ENCODE data around the gene MORN4.

MORN4 gene

GRCh38 chr10:97666992-97667391, 33.7 kb upstream of the MORN4 start:
- no peak overlapping the region for H3K27ac ChIP-seq (ENCODE audit: extremely low read depth, low read depth, low read length)
- H3K4me1 ChIP-seq (ENCODE audit: control insufficient read depth, insufficient read depth, low read length) = no peaks in the 10 kb centered on the region
- ChIA-PET CTCF (interaction anchor here (1.8 to 5.0 kb wide), 2 partner anchors 9 to 42 kb away, joined by 10 to 31 read pairs; no protein-coding TSS in a partner anchor), POLR2A (no interaction called here)
- peaks cover 46 to 78% of the 10 kb centered on the region in 2 experiments for H3K36me3 ChIP-seq (ENCODE audit: control insufficient read depth in 2 of 2, insufficient read depth in 1 of 2, low read length in 2 of 2)
- no peaks in the 10 kb centered on the region for H3K9me3 ChIP-seq (ENCODE audit: control insufficient read depth, insufficient read depth, low read depth, low read length)
- no peak overlapping the region for H3K4me3 ChIP-seq (ENCODE audit: low read depth, low read length)
- TF ChIP-seq HOXD13 (CRISPR knock-in tag; IDR thresholded peaks at IDR 0.05; ENCODE audit: borderline replicate concordance) = no peak
- TF ChIP-seq ZNF549 (tag by site-specific recombination; IDR thresholded peaks at IDR 0.05) = no peak
- TF ChIP-seq ZNF501 (tag by site-specific recombination; IDR thresholded peaks at IDR 0.05) = no peak
- TF ChIP-seq ZNF791 (tag by site-specific recombination; IDR thresholded peaks at IDR 0.05) = no peak
- TF ChIP-seq ZNF214 (tag by site-specific recombination; IDR thresholded peaks at IDR 0.05; ENCODE audit: borderline replicate concordance) = no peak
- no peak for TF ChIP-seq ZNF18 (tag by site-specific recombination; IDR thresholded peaks at IDR 0.05)
- TF ChIP-seq ZNF768 (tag by site-specific recombination; IDR thresholded peaks at IDR 0.05) = no peak
- TF ChIP-seq ZNF175 (tag by site-specific recombination; IDR thresholded peaks at IDR 0.05) = no peak
- TF ChIP-seq ZNF530 (tag by site-specific recombination; IDR thresholded peaks at IDR 0.05; ENCODE audit: low read depth) = no peak
- no peak for TF ChIP-seq PATZ1 (tag by site-specific recombination; IDR thresholded peaks at IDR 0.05)
- TF ChIP-seq, protein P1, sequence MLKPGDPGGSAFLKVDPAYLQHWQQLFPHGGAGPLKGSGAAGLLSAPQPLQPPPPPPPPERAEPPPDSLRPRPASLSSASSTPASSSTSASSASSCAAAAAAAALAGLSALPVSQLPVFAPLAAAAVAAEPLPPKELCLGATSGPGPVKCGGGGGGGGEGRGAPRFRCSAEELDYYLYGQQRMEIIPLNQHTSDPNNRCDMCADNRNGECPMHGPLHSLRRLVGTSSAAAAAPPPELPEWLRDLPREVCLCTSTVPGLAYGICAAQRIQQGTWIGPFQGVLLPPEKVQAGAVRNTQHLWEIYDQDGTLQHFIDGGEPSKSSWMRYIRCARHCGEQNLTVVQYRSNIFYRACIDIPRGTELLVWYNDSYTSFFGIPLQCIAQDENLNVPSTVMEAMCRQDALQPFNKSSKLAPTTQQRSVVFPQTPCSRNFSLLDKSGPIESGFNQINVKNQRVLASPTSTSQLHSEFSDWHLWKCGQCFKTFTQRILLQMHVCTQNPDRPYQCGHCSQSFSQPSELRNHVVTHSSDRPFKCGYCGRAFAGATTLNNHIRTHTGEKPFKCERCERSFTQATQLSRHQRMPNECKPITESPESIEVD (tag by site-specific recombination; IDR thresholded peaks at IDR 0.05) = no peak
- TF ChIP-seq ZNF747 (tag by site-specific recombination; IDR thresholded peaks at IDR 0.05) = no peak
- TF ChIP-seq ZNF211 (tag by site-specific recombination; IDR thresholded peaks at IDR 0.05; ENCODE audit: low read depth) = no peak
- no peak for TF ChIP-seq ZNF629 (tag by site-specific recombination; IDR thresholded peaks at IDR 0.05)

DNA sequence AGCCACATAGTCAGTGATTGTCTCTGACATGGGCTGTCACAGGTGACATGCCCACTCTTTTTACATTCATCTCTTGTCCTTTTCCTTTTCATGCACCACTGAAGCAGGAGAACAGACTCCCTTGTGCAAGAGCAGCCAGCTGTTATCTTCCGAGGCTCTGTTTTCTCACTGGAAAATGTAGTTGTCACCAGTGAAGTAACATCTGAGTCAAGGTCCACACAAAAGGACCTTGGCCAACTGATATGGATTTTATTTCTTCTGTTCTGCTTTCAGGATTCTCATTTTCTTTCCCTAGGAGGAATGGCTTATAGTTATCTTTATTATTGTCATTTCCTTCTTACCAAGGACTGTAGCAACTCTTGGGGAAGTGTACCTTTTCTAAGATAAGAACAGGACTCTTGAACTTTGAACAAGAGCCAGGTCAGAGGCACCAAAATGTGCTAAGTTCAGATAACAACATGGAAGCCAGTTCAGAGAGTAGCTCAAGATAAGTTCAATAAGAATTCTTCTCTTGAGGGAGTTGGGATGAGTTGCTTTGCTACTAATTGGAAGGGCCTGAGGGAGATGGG, 31.1 kb upstream of the MORN4 start:
- 0 out of 2 replicates have a peak, but pooled peaks cover 3% of the 10 kb centered on the region for H3K4me1 ChIP-seq (ENCODE audit: control insufficient read depth, insufficient read depth, low read length)
- H3K36me3 ChIP-seq (ENCODE audit: control insufficient read depth in 2 of 2, insufficient read depth in 1 of 2, low read length in 2 of 2) = peaks cover 45 to 69% of the 10 kb centered on the region in 2 experiments
- ChIA-PET CTCF (interaction anchor here (0.6 to 5.0 kb wide), 4 partner anchors 12 to 507 kb away, joined by 4 to 31 read pairs (median 4); partner anchors contain the start of gene AVPI1), POLR2A (no interaction called here)
- H3K4me3 ChIP-seq (ENCODE audit: low read depth, low read length) = no peak overlapping the region
- H3K9me3 ChIP-seq (ENCODE audit: control insufficient read depth, insufficient read depth, low read depth, low read length) = no peaks in the 10 kb centered on the region
- TF ChIP-seq ZNF292 (tag by site-specific recombination; IDR thresholded peaks at IDR 0.05; ENCODE audit: borderline replicate concordance, low read depth) (no peak), ZNF394 (tag by site-specific recombination; IDR thresholded peaks at IDR 0.05; ENCODE audit: borderline replicate concordance) (no peak), ZNF112 (tag by site-specific recombination; IDR thresholded peaks at IDR 0.05) (no peak), ZNF830 (tag by site-specific recombination; IDR thresholded peaks at IDR 0.05; ENCODE audit: low read depth) (no peak)
- H3K27ac ChIP-seq (ENCODE audit: extremely low read depth, low read depth, low read length) = no peak overlapping the region
